IMR-90 (cell line): Measurements from ENCODE around the gene SPSB2. TPM values are rescaled to one million over a fixed set of nuclear protein-coding genes. Genes with fewer than 3 reads are reported as not detected.

Source experiments
- ATAC-seq: fragments of 200-7000 bp; cut with Tn5 transposase; 2 replicates; pipeline ENCODE4 v1.9.1; 2020; ENCODE audit warnings: low read depth, mild to moderate bottlenecking, moderate library complexity
- BruUV-seq: library from RNA; stranded (reverse); fragments of 400-500 nt; replicated peaks from 2 replicates; lab custom pipeline; 2021; lab: Mats Ljungman, UMichigan
- CTCF ChIA-PET: fragments of 300-600 bp; formaldehyde crosslinking; extraction: SDS; loops from one replicate; lab custom pipeline; 2021; ENCODE audit warnings: antibody characterized with exemption; lab: Yijun Ruan, JAX
- POLR2A ChIA-PET: fragments of 300-600 bp; sonication (Branson Sonifier 250); formaldehyde crosslinking; loops from one replicate; lab custom pipeline; 2022; ENCODE audit warnings: antibody characterized with exemption; ENCODE audit not compliant: unreplicated experiment; lab: Charles Lee
- DNase-seq: peaks from one replicate; pipeline ENCODE4 v3.0.0; 2013
- H2AFZ ChIP-seq: replicated peaks from 2 replicates; pipeline ENCODE3; 2013; ENCODE audit warnings: low read length, mild to moderate bottlenecking; ENCODE audit not compliant: poor library complexity
- H2AK5ac ChIP-seq: 2 replicates; pipeline ENCODE4 v1.6.1; 2013; ENCODE audit warnings: low read depth, low read length, inconsistent platforms
- H2AK9ac ChIP-seq: replicated peaks from 2 replicates; pipeline ENCODE3; 2013; ENCODE audit warnings: mild to moderate bottlenecking, low read depth, low read length, moderate library complexity; ENCODE audit not compliant: poor library complexity
- H2BK120ac ChIP-seq: 2 replicates; pipeline ENCODE4 v1.6.1; 2013; ENCODE audit warnings: low read depth, low read length, inconsistent platforms
- H2BK15ac ChIP-seq: 3 replicates; pipeline ENCODE4 v1.6.1; 2013; ENCODE audit warnings: low read depth, low read length, inconsistent platforms
- H2BK20ac ChIP-seq: 2 replicates; pipeline ENCODE4 v1.6.1; 2013; ENCODE audit warnings: low read depth, mild to moderate bottlenecking, inconsistent platforms, low read length, moderate library complexity
- H2BK5ac ChIP-seq: 2 replicates; pipeline ENCODE4 v1.6.1; 2013; ENCODE audit warnings: mild to moderate bottlenecking, low read depth, low read length, inconsistent platforms; ENCODE audit not compliant: poor library complexity, severe bottlenecking
- H3K14ac ChIP-seq: replicated peaks from 2 replicates; pipeline ENCODE4 v1.6.1; 2013; ENCODE audit warnings: low read depth, low read length, inconsistent platforms
- H3K18ac ChIP-seq: 2 replicates; pipeline ENCODE4 v1.6.1; 2013; ENCODE audit warnings: low read depth, low read length, control low read depth
- H3K23ac ChIP-seq: 2 replicates; pipeline ENCODE4 v1.6.1; 2013; ENCODE audit warnings: low read depth, low read length, inconsistent platforms
- H3K27ac ChIP-seq: 2 replicates; pipeline ENCODE4 v1.5.1; 2013; ENCODE audit warnings: mild to moderate bottlenecking, control low read depth, low read length; ENCODE audit not compliant: insufficient read depth
- H3K27me3 ChIP-seq: 2 replicates; pipeline ENCODE4 v1.6.1; 2013; ENCODE audit warnings: low read length; ENCODE audit not compliant: control insufficient read depth, insufficient read depth
- H3K36me3 ChIP-seq: 2 replicates; pipeline ENCODE4 v1.6.1; 2013; ENCODE audit warnings: low read length, mixed read lengths; ENCODE audit not compliant: control insufficient read depth, insufficient read depth
- H3K4ac ChIP-seq: 2 replicates; pipeline ENCODE4 v1.6.1; 2013; ENCODE audit warnings: low read depth, low read length, inconsistent platforms
- H3K4me1 ChIP-seq: 2 replicates; pipeline ENCODE4 v1.6.1; 2013; ENCODE audit warnings: low read length, mixed read lengths; ENCODE audit not compliant: control insufficient read depth, insufficient read depth
- H3K4me2 ChIP-seq: 2 replicates; pipeline ENCODE4 v1.6.1; 2013; ENCODE audit warnings: low read depth, mild to moderate bottlenecking, control low read depth, low read length, moderate library complexity
- H3K4me3 ChIP-seq: 2 replicates; pipeline ENCODE4 v1.5.1; 2013; ENCODE audit warnings: low read depth, mild to moderate bottlenecking, control low read depth, low read length, moderate library complexity; ENCODE audit not compliant: insufficient read depth
- H3K56ac ChIP-seq: 2 replicates; pipeline ENCODE4 v1.6.1; 2013; ENCODE audit warnings: low read length, inconsistent platforms; ENCODE audit not compliant: insufficient read depth; ENCODE audit errors: extremely low read depth
- H3K79me1 ChIP-seq, 2 experiments: 2 replicates each; pipeline ENCODE4 v1.6.1; 2013; ENCODE audit warnings: low read length in 2 of 2, inconsistent platforms in 1 of 2, low read depth in 1 of 2
- H3K9ac ChIP-seq: 2 replicates; pipeline ENCODE4 v1.6.1; 2013; ENCODE audit warnings: low read depth, low read length, control low read depth
- H3K9me1 ChIP-seq: 2 replicates; pipeline ENCODE4 v1.6.1; 2013; ENCODE audit warnings: low read length, inconsistent platforms; ENCODE audit not compliant: insufficient read depth
- H3K9me3 ChIP-seq: 2 replicates; pipeline ENCODE4 v1.6.1; 2013; ENCODE audit warnings: low read length; ENCODE audit not compliant: control insufficient read depth, insufficient read depth
- H4K20me1 ChIP-seq: 2 replicates; pipeline ENCODE4 v1.6.1; 2013; ENCODE audit warnings: low read length, inconsistent platforms; ENCODE audit not compliant: insufficient read depth
- H4K5ac ChIP-seq: 2 replicates; pipeline ENCODE4 v1.6.1; 2013; ENCODE audit warnings: mild to moderate bottlenecking, low read depth, low read length, control low read depth
- H4K8ac ChIP-seq, 2 experiments: 2 replicates each; pipeline ENCODE4 v1.6.1; 2013; ENCODE audit warnings: low read depth in 2 of 2, low read length in 2 of 2, control low read depth in 1 of 2, inconsistent platforms in 1 of 2
- H4K91ac ChIP-seq: 2 replicates; pipeline ENCODE4 v1.6.1; 2013; ENCODE audit warnings: low read depth, low read length, inconsistent platforms; ENCODE audit not compliant: insufficient read depth
- CHD1 ChIP-seq: IDR thresholded peaks from 2 replicates; pipeline ENCODE4 v1.6.1; 2012; ENCODE audit warnings: low read depth, low read length, improper control_type of control experiment
- WGBS, 2 experiments: methylation state at CpG; one replicate each; pipeline versions ENCODE4 v1.1.5 to v1.1.7; 2013; ENCODE audit warnings: missing lambda C conversion rate in 2 of 2; ENCODE audit not compliant: insufficient read length in 1 of 2; ENCODE audit errors: extremely low coverage in 2 of 2; 5-methylcytosine and 5-hydroxymethylcytosine counted together
- dilution Hi-C: fragments of 300-500 bp; cut with HindIII; formaldehyde crosslinking; loops from one replicate; pipeline ENCODE4 v1.14.3; 2018; ENCODE audit warnings: low sequenced_read_pairs; ENCODE audit not compliant: unreplicated experiment
- in situ Hi-C: fragments of 300-500 bp; cut with MboI; formaldehyde crosslinking; loops from 3 replicates; pipeline ENCODE4 v1.14.3; 2019; ENCODE audit warnings: low sequenced_read_pairs, inconsistent platforms, mixed read lengths
- intact Hi-C: fragments of 100-400 bp; cut with micrococcal nuclease; formaldehyde crosslinking; loops from 2 replicates; pipeline ENCODE4 v1.10.0; 2022
- polyA plus RNA-seq, 3 experiments: library from polyadenylated mRNA; depleted of rRNA; stranded (reverse); fragments of >200 nt; gene quantifications; 2 replicates each; pipeline ENCODE4 v1.2.3, GENCODE V29; 2012; ENCODE audit warnings: low replicate concordance in 1 of 3
- total RNA-seq: library from RNA; depleted of rRNA; stranded (reverse); fragments of >200 nt; gene quantifications from 2 replicates; pipeline ENCODE4 v1.2.3, GENCODE V29; 2012

SPSB2 gene
- total and polyA plus RNA-seq, 2 of the 4 experiments (the other 2 are of a cell fraction), result 1.3 to 4.1 TPM

- POLR2A ChIA-PET, result no interaction called here
- H3K79me1 ChIP-seq, result peaks cover 17 to 61% of the 10 kb centered on the region in 2 experiments
- ATAC-seq, result no peak
- DNase-seq, result no peak
- no peak overlapping the region for H3K4me2 ChIP-seq
- no peak overlapping the region for H2BK5ac ChIP-seq
- H2AK5ac ChIP-seq, result no peak overlapping the region
- no peak overlapping the region for H4K5ac ChIP-seq
- no peak overlapping the region for H2BK20ac ChIP-seq
- no peak overlapping the region for H2AK9ac ChIP-seq
- no peak overlapping the region for H3K18ac ChIP-seq
- peaks cover 12% of the 10 kb centered on the region for H4K20me1 ChIP-seq
- H3K14ac ChIP-seq, result no peak overlapping the region
- in situ Hi-C loops (no loop called here), intact Hi-C loops (no loop called here), dilution Hi-C loops (no loop called here)
- H4K91ac ChIP-seq, result no peak overlapping the region
- TF ChIP-seq CHD1, result no peak
- peaks cover 6% of the 10 kb centered on the region; the same call in 1 of the 2 replicates for H3K9me1 ChIP-seq
- no peak overlapping the region for H3K4me3 ChIP-seq
- CTCF ChIA-PET, result no interaction called here
- H3K23ac ChIP-seq, result no peak overlapping the region
- no peak overlapping the region for H4K8ac ChIP-seq
- H3K27ac ChIP-seq, result no peak overlapping the region
- peaks cover 45% of the 10 kb centered on the region for H3K36me3 ChIP-seq
- H3K9ac ChIP-seq, result no peak overlapping the region
- no peak overlapping the region for H3K4ac ChIP-seq
- H2BK120ac ChIP-seq, result no peak overlapping the region
- H2AFZ ChIP-seq, result no peak overlapping the region
- no peaks in the 10 kb centered on the region for H3K27me3 ChIP-seq
- no TSS peak for BruUV-seq
- WGBS, 2 experiments, result no CpG with 5 or more reads among the region's 4 CpGs
- no peak overlapping the region for H2BK15ac ChIP-seq
- H3K9me3 ChIP-seq, result no peaks in the 10 kb centered on the region
- no peak overlapping the region for H3K56ac ChIP-seq
- H3K4me1 ChIP-seq, result peaks cover 9% of the 10 kb centered on the region
These were observed 41.0 kb downstream of the SPSB2 start for GRCh38 chr12:6832125-6832524.
